Measurements from ENCODE around the gene SDK2. TPM values are rescaled to one million over a fixed set of nuclear protein-coding genes. Genes with fewer than 3 reads are reported as not detected.

The SDK2 gene
- total and polyA plus RNA-seq, 2 of the 8 experiments (the other 6 are each of a cell fraction or from before 2014, with no cell fraction given) = 3.9 to 4.1 TPM

DNA sequence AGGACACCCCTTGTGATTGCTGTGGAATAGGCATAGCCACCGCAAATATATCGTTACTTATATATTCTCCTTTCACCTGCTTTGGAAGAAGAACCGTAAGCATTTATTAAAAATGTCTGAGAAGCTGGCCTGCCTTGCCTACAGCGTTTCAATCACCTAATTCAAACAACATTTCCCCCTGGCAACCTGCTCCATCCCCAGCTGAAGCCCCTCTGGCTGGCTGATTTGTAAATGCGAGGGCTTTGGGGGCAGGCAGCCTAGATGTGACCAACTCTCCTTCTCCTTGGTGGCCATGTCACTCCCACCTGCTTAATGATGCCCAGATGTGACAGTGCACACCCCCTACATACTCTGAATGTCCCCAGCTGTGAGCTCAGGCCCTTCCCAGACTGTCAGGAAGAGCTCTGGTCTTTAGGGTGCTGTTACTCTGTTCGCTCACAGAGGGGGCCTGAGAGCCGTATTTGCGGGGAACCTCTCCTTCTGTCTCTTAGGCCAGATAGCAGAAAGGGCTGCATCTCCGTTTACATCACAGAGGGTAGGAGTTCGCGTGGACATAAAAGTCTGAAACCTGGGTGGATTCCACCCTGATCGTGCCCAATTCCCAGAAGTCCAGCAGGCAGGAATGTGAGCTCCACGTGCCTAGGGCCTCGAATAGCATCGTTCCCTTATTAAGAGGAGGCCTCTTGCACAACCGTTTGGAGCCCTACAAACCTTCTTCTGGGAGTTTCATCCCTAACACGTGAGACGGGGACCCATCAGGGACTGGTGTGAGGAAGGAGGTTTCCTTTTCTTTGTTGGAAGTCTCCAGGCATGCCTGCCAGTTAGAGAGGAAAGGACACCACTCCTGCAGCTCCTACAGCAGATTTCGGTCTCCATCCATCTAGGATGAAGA lies 2.4 kb upstream of the SDK2 start (continued):
- TF ChIP-seq CTBP2 (IDR thresholded peaks at IDR 0.05; ENCODE audit: borderline replicate concordance, insufficient read depth, insufficient read length, low read length) (peak; percentile 23), KDM5A (IDR thresholded peaks at IDR 0.05; ENCODE audit: low read length) (no peak)
